GM12875 (cell line): Measurements from ENCODE around the gene SLC26A11.
"Not testable (repeated sequence)": the region's sequence is repeated elsewhere in the genome, so short reads cannot be mapped to it uniquely, and the experiment has no call there.

Experiments used
- H3K4me3 ChIP-seq: one replicate; pipeline ENCODE4 v1.5.1; 2011; ENCODE audit warnings: low read depth, low read length, control low read depth
- TF ChIP-seq, protein P1 (sequence below): IDR thresholded peaks from 2 replicates; pipeline ENCODE4 v1.5.1; 2011; ENCODE audit warnings: low read depth, mild to moderate bottlenecking, control low read depth, inconsistent platforms, low read length, moderate library complexity, borderline replicate concordance; ENCODE audit not compliant: insufficient read depth

SLC26A11 gene

DNA sequence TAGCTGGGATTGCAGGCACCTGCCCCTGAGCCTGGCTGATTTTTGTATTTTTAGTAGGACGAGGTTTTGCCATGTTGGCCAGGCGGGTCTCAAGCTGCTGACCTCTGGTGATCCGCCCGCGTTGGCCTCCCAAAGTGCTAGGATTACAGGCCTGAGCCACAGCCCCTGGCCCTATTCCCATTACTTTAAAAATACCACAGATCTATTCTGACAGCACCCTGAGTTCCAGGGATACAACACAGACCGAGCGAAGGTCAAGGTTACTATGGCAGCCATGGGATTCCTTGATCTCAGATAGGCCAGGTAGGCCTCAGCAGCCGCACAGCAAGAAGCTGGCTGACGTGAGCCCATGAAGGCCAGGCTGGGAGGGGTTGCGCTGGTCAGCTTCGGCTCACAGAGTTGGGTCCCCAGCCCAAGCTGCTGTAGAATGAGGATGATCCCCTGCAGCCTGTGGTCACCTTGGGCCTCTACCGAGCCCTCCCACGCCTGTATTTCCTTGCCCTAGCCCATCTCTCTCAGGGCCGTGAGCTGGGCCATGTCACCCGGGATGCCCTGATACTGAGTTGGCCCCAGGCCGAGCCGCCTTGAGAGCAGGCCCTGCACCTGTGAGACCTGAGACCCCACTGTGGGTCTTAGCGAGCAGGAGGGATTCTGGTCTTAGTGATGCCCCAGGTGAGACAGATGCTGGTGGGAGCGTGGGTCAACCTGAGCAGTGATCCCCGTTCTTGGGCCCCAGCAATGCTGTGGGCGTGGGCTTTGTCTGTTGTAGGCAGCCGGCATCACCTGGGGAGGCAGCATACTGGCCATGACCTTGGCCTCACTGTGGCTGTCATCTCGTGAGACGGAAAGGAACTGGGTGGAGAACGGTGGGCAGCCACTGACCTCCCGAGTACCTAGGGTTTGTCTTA, 23.6 kb downstream of the SLC26A11 start:
- no peak overlapping the region for H3K4me3 ChIP-seq
- TF ChIP-seq, protein P1, sequence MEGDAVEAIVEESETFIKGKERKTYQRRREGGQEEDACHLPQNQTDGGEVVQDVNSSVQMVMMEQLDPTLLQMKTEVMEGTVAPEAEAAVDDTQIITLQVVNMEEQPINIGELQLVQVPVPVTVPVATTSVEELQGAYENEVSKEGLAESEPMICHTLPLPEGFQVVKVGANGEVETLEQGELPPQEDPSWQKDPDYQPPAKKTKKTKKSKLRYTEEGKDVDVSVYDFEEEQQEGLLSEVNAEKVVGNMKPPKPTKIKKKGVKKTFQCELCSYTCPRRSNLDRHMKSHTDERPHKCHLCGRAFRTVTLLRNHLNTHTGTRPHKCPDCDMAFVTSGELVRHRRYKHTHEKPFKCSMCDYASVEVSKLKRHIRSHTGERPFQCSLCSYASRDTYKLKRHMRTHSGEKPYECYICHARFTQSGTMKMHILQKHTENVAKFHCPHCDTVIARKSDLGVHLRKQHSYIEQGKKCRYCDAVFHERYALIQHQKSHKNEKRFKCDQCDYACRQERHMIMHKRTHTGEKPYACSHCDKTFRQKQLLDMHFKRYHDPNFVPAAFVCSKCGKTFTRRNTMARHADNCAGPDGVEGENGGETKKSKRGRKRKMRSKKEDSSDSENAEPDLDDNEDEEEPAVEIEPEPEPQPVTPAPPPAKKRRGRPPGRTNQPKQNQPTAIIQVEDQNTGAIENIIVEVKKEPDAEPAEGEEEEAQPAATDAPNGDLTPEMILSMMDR, result no peak

DNA sequence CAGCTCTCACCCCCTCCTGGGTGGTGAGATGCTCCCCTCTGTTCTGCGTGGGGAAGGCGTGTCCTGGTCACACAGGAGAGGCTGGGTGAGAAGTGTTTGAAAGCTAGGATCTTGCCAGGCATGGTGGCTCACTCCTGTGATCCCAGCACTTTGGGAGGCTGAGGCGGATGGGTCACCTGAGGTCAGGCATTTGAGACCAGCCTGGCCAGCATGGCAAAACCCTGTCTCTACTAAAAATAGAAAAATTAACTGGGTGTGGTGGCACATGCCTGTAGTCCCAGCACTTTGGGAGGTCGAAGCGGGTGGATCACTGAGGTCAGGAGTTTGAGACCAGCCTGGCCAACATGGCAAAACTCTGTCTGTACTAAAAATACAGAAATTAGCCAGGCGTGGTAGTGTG, 24.2 kb downstream of the SLC26A11 start:
- not testable (repeated sequence) for H3K4me3 ChIP-seq

DNA sequence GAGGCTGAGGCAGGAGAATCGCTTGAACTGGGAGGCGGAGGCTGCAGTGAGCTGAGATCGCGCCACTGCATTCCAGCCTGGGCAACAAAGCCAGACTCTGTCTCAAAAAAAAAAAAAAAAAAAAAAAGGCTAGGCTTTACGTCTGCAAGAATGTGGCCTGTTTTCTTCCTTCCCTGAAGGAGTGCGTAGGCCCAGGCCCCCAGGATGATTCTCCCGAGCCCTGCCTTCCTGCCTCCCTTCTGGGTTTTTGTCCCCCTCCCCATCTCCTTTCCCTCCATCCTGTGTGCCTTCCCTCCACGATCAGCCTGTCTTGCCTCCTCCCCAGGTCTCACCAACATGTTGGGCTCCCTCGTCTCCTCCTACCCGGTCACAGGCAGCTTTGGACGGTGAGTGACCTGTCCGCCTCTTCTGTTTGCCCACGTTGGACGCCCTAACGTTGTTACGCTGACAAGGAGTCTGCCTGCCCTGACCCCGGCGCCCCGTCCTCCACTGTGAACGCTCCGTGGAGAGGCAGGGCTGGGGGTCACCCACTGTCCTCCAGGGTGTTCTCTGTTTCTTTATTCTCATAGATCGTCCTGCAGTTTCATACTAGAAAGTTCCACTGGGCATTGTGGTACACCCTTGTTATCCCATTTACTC, 24.8 kb downstream of the SLC26A11 start:
- TF ChIP-seq, protein P1, result no peak
- H3K4me3 ChIP-seq, result no peak overlapping the region

DNA sequence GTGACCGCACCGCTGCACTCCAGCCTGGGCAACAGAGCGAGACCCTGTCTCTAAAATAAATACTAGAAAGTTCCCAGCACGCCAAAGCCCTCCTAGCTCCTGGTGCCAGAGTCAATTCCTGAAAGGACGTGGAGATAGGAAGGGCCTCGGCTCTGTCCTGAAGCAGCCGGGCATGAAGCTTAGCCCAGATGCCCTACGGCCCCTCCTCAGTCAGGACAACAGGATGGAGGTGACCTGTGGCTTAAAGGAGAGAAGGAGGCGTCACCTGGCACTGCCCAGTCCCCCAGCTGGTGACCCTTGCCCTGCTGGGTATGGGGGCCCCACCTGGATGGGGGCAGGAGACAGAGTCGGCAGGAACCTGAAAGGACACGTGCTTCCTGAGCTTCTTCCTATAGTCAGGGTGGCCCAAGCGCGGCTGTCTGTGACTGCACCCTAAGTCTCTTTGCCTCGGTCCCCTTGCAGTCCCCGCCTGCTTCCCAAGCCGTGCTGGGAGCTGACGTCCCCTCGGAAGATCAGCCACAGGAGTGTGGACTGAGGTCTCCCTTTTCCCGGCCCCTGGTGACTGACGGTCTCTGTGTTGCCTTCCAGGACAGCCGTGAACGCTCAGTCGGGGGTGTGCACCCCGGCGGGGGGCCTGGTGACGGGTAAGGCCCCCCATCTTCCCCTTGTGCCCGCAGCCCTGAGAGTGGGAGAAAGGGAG, 25.5 kb downstream of the SLC26A11 start:
- H3K4me3 ChIP-seq, result no peak overlapping the region
- TF ChIP-seq, protein P1, result no peak

DNA sequence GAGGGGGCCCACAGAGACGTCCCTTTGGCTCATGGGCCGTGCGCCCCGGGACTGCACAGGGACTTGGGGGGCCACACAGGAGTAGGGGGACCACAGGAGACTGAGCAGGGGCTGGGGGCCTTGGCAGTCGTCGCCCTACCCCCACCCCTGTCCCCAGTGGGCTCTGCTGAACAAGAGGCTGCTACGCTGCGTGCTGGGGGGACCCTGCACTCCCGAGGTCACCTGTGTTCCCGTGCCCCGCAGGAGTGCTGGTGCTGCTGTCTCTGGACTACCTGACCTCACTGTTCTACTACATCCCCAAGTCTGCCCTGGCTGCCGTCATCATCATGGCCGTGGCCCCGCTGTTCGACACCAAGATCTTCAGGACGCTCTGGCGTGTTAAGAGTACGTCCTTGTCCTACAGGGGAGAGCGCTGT, 26.0 kb downstream of the SLC26A11 start:
- TF ChIP-seq, protein P1, result no peak
- no peak overlapping the region for H3K4me3 ChIP-seq

- TF ChIP-seq, protein P1, result no peak
- no peak overlapping the region for H3K4me3 ChIP-seq
These were observed 26.5 kb downstream of the SLC26A11 start for GRCh38 chr17:80246726-80247125.

DNA sequence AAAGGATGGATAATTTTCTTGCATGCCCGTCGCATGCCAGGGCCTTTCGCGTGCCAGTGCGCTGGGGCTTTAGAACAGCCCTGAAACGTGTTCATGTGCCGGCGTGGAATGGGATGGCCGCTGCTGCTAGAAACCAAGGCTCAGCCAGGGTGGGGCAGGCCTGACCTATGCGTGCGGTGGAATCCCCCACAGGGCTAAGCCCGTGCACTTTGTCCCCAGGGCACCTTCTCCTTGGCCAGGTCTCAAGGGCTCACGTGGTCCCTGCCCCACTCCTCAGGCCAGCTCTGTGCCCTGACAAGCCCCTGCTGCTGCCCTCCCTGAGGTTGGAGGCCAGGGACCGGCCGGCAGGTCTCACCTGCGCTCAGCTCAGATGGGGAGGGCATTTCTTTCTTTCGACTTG, 27.3 kb downstream of the SLC26A11 start:
- H3K4me3 ChIP-seq, result no peak overlapping the region
- TF ChIP-seq, protein P1, result no peak
